GM21717 (cell line): ENCODE results near the gene OSBPL3.

Experiments
- ATAC-seq: cut with Tn5 transposase; IDR thresholded peaks from one replicate; pipeline ENCODE4 v1.9.1; 2021; ENCODE audit warnings: mild to moderate bottlenecking, moderate library complexity; ENCODE audit not compliant: unreplicated experiment

The OSBPL3 gene

DNA sequence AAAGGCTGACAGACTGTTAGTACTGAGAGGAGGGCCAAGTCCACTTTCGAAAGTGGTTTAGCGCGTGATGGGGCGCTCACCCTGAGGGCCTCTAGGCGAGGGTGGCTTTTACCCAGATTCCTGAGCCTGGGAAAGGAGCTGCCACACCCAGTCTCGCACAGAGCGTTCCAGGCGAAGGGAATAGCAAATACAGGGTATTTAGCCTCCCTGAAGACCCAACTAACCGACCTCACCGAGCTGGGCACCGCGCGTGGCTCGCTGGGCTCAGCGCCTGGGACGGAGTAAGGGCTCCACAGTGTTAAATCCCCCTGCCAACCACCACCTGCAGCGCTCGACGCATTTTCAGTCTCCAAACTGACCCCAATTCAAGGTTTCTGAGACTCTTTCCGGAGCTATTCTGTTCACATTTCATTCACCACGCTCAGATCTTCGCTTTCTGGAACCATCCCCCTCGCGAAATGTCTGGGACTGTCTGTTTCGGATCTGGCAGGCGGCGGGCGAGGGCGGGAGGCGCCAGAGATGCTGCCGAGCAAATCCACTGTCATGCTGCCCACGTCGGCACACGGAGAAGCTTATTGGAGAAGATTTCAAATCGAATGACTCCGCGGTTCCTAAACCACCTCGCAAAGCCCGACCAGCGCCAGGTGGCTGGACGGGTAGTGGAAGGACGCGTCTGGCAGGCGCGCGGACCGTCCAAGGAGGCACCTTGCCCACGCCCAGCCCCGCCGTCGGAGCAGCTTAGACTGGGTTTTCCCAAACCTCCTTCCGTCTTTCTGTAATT, 1.4 kb upstream of the OSBPL3 start:
- peak; percentile 18 for ATAC-seq

DNA sequence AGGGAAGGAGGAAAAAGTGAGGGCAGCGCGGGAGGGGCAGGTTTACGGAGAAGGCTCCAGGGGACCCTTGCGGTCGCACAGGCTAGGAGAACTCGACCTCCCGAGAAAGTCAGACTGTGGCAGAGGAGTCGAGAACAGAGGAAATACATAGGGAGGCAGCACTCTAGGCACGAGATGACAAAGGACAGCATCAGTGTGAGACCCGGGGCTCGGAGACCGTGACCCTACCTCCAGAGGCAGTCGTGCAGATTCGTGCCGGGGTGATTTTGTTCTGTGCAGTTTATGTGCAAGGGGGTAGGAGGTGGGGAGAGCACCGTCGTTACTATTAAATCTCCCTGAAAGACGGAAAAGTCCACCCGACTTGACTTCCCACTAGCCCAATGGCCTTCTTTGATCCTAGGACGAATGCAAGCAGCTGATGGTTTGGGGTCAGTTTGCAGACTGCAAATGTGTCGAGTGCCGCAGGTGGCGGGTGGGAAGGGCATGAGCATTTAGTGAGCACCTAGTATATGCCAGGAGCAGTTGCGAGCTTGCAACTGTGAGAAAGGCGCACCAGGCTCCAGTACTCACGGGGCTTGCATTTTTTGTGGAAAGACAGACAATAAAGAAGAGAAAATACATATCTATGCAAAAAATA, 674 bp upstream of the OSBPL3 start:
- peak; percentile 17 for ATAC-seq

DNA sequence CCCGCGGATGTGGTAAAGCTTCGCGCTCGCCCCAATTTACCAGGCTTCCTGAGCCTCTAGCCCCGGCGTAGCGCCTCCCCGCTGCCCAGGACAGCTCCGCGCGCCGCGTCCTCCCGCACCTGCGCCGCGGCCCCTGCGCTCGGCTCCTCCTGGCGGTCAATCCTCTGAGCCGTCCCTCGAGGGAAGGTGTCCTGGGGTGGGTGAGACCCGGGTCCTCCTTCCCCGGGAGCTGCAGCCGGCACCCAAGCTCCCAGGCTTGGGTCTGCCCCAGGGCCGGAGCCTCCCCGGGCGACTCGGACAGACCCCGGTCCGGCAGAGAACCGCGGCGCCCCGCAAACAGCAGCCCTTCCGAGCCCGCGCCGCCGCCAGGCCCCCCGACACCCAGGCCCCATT, 512 bp downstream of the OSBPL3 start:
- peak; percentile 47 for ATAC-seq

DNA sequence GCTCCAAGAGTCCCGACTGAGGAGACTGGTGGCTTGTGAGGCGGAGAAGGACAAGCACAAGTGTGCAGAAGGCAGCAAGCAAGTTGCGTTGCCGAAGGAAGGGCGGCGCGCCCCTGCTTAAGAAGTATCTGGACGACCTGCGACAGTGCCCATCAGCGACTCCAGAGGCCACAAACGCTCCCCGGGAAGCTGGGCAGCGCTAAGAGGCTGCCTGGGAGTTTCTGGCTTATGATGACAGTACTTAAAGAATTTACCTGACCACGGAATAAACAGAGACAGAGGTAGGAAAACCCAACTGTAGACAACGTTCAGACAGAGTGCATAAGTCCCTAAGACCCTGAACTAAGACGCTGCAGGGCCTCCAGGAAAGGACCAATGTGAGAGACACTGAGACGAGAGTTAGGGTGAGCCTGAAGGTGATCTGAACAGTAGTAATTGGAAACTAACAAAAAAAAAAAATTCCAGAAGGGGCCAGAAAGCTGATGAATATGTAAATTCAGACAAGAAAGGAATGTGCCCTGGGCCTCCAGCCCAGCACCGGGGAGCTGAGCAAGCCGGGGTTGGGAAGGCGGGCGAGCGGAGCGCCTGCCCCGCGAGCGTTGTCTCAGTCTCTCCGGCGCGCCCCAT, 1.0 kb downstream of the OSBPL3 start:
- no peak for ATAC-seq

DNA sequence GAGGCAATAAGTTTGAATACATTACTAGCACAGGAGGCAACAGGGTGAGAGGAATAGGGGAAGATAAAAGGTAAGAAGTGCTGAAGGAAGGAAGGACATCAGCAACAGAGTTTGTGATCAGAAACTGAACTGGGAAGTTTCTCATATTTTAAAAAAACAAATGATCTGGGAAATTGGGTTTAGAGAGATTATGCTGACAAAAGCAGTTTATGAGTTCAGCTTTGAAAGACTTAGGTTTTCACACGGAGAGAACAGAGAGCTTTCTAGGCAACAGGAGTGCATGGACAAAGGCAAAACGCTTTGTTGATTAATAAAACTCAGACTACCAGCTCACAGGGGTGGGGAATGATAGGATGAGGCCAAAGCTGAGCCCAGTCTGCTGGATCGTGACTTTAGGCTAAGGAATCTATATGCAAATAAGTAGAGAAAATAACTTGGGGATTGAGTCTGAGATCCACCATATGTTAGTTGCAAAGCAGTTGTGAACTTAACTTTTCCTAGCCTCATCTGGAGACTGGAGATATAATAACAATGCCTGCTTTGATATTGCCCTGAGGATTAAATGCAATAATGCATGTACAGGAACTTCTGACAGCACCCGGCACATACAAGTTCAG, 4.2 kb downstream of the OSBPL3 start:
- ATAC-seq: no peak

DNA sequence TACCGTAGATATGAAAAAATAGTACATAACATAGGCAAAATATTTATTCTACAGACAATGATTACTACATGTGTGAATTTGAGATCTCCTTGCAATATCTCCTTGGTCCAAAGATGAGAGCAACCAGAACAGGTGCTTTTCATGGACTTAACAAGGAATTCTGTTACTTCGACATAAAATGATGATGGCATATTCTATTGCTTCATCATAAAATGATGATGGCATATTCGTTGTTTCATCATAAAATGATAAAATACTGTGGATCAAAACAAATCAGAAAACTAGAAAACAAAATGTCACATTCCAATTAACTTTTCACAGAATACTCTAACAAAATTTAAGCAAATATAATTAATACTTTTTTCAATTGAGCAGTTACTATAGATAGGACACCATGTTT, 4.8 kb downstream of the OSBPL3 start:
- ATAC-seq: no peak

DNA sequence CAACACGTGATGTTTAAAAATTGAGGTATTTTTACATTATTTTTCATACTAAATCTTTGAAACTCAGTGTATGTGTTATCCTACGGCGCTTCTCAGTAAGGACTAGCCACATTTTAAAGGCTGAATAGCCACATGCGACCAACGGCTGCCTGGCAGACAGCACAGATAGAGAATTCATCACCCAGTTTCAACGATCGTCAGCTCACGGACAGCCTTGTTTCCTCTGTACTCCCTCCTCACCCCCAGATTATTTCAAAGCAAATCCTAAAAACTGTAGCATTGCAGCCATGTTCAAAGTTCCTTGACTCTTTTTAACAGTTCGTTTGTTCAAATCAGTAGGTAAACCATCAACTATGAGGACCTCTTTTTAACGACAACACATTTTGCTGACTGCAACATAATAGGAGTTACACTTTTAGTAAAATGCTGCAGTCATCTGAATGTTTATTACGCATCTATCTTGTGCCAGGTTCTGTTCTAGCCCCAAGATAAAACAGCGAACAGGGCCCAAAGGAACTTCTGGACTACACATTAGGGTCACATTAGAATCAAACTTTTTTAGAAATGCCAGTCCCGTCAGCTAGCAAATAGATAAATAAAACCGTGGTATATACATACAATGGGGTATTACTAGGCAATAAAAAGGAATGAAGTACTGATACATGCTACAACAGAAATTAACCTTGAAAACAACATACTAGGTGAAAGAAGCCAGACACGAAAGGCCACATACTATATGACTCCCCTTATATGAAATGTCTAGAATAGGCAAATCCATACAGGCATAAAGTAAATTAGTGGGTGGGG, 5.7 kb downstream of the OSBPL3 start:
- ATAC-seq: no peak

DNA sequence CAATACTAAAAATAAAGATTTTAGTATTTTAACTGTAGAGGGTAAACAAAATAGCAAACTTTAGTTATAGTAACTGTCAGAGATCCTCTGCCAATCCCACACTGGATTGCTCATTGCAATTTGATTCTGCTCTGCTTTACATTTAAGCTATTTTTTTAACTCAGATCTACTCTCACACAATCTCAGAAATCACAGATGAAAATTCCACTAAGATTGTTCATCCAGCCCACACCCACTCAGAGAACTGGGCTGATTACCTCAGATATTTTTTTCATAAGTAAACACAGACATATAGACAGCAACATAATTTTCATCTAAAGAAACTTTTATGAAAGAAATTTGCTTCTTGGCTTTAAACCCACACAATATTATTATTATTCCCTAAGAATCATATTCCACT, 7.0 kb downstream of the OSBPL3 start:
- no peak for ATAC-seq

DNA sequence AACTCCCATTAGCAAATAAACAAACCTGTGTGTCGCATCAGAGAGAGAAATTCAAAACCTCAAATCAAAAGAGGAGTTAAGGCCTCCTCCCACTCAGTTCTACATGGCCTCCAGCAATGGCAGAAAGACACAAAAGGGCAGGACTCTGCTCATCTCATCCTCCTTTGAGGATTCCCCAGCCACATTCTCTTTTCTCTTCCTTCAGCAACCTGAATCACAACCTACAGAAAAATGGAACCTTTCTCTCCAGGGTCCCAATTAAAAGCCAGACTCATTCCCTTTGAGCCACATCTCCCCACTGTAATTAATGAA, 7.9 kb downstream of the OSBPL3 start:
- no peak for ATAC-seq

DNA sequence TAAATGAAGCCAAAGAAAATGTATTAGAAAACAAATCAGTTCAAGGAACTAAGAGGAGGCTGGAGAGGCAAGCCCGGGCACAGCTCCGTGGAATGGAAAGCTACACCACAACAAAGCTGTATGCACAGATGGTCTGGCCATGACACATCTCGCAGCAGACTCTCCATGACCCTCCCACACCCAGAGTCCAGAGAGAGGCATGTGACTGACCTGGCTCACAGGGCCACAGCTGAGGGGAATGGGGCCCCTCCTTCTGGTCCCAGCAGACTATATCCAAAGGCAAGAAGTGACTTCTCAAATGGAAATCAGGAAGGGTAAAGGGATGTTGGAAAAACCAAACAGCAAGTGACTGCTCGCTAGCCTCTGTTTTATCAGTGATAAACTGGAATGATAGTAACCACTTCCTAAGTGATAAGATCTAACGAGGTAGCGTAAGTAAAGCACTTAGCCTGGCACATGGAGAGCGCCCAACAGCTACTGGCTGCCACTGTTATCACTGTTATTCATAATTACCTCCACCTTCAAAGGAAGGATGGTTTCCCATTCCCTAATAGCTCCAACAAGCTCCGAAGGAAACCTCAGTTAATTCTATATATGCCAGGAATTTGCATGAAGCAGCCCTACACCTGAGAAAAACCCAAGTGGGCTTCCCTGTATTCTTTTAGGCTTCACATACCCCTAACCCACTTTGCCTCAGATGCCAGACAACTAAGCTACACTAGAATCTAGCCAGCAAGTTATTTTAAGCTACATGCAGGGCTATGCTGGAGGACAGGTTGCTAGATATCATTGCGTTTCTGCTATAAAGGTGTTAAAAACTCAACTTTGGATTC, 8.4 kb downstream of the OSBPL3 start:
- ATAC-seq: no peak

DNA sequence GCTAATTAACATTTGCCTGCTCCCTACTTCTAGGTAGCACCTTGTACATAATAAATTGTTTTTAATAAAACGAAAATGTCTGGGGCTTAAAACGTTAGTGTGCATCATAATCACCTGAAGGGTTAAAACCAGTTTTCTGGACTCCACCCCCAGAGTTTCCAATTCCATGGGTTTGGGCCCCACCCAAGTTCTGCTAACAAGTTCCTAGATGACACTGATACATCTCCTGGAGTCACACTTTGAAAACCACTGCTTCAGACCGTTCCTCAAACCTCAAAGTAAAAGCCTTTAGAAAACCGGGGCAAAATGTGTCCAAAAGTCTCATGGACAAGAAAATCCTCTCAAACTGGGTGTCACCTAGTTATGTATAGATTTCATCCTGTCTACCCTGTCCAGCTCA, 9.3 kb downstream of the OSBPL3 start:
- ATAC-seq: no peak

DNA sequence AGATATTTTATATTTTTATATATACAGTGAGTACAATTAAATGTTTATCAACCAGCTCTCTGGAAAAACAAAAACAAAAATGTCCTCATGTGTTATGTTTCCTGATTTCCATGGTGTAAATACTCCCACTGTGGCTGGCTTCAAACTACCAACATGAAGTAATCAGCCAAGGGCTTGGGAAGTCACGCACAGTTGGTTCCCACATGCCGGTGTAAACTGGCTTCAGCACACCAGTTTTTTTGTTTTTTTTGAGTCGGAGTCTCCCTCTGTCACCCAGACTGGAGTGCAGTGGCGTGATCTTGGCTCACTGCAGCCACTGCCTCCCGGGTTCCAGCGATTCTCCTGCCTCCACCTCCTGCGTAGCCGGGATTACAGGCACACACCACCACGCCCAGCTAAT, 11.8 kb downstream of the OSBPL3 start:
- no peak for ATAC-seq

DNA sequence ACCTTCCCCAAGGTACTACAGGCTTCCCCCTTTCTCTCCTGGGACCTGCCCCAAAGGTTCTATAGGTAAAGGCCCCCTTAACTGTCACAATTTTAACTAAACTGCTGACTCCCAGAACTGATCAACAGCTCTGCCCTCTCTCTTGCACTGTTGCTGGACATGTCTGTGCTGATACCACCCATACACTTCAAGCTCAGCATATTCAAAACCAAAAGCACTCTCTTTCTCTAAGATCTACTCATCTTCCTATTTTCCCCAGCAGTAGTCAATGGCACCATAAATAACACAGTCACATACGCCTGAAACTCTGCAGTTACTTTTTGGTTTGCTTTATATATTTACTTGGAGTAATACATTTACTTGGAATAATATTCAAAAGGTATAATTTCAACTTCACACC, 12.3 kb downstream of the OSBPL3 start:
- no peak for ATAC-seq

DNA sequence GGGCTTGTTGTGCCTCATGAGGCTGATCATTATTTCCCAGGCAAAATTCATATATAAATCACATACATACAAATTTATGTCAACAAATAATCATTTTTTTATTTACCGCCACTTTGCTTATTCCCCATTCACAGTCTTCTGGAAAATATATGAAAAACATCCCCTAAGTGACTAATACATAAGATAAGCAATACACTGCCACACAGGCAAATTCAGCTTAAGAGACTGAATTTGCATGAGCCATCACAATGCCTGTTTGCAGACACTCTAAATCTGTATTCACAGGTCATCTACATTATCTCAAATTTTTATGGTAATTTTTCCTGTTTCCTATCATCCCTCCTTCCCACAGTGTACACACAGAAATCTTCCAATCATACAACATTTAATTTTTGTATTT, 13.2 kb downstream of the OSBPL3 start:
- no peak for ATAC-seq

DNA sequence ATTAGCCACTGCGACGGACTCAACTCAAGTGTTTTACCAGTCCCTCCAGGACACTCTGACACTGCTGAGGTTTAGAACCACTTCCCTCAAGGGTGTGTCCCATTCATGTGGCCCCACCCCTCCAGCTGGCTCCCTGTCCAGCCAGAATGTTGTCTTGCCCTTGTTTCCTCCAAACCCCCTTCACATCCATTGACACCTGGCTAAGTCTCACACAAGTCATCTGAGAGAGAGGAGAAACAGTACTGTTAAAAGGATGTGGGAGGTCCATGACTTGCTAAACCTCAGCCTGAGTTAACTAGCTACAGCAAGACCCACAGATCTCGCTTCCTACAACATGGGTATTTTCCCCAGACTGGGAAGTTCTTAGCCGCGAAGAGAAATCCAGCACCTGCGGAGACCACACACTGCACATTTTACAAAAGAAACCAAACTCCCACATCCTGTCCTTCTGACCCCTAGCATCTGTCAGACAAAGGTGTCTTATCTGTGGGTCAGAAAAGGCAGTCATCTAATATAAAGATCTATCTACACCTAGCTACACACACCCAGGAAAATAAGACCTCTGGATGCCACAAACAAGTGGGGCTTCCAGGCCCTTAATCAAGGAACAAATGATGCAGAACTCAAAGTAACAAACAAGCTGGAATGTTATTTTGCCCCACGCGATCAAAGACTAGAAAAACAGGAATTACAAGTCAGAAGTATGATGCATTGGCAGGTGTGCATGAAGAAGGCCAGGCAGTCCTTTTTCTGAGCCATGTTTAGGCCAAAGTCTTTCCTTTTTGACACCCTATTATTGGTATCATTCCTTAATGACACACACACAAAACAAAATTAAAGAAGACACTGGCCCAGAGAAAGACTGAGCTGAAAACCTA, 13.9 kb downstream of the OSBPL3 start:
- peak; percentile 83 for ATAC-seq

DNA sequence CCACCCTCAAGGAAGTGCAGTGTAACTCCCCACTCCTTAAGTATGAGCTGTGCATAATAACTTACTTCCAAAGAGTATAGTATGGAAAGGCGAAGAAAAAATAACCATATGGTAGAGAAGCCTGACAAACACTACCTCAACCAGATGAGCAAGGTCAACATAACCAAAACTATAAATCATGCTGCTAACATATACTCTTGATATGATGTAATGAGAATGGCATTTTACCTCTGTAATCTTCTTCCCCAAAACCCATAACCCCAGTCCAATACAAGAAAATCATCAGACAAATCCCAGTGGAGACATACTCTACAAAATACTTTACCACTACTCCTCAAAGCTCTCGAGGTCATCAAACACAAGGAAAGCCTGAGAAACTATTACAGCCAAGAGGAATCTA, 15.8 kb downstream of the OSBPL3 start:
- ATAC-seq: no peak

DNA sequence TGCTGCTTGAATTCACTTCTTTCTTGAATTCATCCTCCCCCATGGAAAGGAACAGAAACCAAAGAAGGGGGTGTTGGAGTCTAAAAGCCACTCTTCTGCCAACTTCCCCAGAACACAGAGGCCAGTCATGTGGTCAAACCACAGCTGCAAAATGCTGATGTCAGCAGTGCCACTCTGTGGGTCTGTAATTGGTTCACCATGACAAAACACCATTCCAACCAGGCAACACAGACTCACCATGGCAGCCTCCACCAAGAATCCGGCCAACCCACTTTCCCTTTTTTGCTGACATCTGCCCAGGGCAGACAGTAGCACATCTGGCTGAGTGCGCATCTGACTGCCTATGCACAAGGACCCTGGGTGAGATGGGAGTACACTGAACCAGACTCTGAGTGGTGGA, 16.8 kb downstream of the OSBPL3 start:
- ATAC-seq: peak; percentile 38

DNA sequence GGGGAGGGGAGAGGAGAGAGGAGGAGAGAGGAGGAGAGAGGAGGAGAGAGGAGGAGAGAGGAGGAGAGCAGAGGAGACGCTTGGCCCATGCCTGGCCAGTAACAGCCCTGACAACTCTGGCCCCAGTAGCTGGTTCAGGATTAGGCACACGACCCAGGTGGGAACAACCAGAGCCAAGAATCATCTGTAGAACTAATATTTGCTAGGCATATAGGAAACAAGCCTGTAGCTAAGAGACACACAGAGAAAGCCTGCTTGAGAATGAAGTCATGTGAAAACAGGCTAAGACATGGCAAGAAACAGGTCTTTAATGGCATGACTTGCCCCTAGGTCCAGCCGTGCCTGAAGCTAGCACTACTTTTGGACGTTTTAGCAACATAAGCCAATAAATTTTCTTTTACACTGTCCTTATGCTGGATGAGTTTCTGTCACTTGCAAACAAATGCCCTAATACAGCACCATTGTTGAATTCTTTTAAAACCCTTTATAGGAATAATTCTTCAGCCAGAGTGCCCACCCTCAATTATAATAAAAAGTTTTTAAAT, 17.5 kb downstream of the OSBPL3 start:
- no peak for ATAC-seq
